Measurements from ENCODE around the gene UPF1.

- TF ChIP-seq CTCF (IDR thresholded peaks at IDR 0.05) (no peak), POLR2A (IDR thresholded peaks at IDR 0.05) (no peak)
Measured at GRCh38 chr19:18783958-18784785, 47.6 kb upstream of the UPF1 start.

All from adrenal gland (tissue), 5 donors.